HG03103 (cell line): ENCODE results near the gene PCDHGA8.
A peak's percentile ranks its signal among the peaks of the same experiment; 100 is the strongest.
"Not testable (repeated sequence)": the region's sequence is repeated elsewhere in the genome, so short reads cannot be mapped to it uniquely, and the experiment has no call there.

Experiments
- ATAC-seq: cut with Tn5 transposase; IDR thresholded peaks from one replicate; pipeline ENCODE4 v1.9.1; 2021; ENCODE audit warnings: low read depth; ENCODE audit not compliant: unreplicated experiment

PCDHGA8 gene

GRCh38 chr5:141399555-141400258, 7.3 kb downstream of the PCDHGA8 start:
- ATAC-seq = no peak

GRCh38 chr5:141402553-141403243, 10.3 kb downstream of the PCDHGA8 start, which contains the start of gene PCDHGA9:
Gene PCDHGA9, plus strand, starts transcription at chr5:141402778. Its CDS starts 175 bp downstream, at chr5:141402953.
- no peak for ATAC-seq

DNA sequence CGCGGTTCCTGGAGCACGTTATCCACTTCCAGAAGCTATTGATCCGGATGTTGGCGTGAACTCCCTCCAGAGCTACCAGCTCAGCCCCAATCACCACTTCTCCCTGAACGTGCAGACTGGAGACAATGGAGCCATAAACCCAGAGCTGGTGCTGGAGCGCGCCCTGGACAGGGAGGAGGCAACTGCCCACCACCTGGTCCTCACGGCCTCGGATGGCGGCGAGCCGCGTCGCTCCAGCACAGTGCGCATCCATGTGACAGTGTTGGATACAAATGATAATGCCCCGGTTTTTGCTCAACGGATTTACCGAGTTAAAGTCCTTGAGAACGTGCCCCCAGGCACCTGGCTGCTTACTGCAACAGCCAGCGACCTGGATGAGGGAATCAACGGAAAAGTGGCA, 11.0 kb downstream of the PCDHGA8 start:
- ATAC-seq = no peak

DNA sequence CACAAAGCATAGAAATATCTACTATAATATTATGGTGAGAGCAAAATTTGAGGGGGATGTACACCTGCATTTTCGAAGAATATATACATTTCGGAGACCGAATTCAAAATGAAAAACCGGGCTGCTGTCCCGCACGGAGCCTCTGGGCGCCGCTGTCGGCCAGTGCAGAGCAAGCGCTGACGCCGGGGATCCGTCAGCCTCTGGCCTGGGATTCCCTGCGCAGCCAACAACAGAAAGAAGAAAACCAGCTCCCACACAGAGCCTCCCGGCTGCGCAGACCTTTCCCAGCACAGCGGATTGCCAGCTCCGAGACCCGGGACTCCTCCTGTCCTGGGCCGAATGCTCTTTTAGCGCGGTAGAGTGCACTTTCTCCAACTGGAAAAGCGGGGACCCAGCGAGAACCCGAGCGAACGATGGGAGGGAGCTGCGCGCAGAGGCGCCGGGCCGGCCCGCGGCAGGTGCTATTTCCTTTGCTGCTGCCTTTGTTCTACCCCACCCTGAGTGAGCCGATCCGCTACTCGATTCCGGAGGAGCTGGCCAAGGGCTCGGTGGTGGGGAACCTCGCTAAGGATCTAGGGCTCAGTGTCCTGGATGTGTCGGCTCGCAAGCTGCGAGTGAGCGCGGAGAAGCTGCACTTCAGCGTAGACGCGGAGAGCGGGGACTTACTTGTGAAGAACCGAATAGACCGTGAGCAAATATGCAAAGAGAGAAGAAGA, 15.5 kb downstream of the PCDHGA8 start, which contains the start of gene PCDHGB6:
PCDHGB6 (plus strand) TSS at position 232 of the 716 bp plus-strand sequence; CDS start at position 414, 182 bp downstream.
- ATAC-seq = not testable (repeated sequence)

DNA sequence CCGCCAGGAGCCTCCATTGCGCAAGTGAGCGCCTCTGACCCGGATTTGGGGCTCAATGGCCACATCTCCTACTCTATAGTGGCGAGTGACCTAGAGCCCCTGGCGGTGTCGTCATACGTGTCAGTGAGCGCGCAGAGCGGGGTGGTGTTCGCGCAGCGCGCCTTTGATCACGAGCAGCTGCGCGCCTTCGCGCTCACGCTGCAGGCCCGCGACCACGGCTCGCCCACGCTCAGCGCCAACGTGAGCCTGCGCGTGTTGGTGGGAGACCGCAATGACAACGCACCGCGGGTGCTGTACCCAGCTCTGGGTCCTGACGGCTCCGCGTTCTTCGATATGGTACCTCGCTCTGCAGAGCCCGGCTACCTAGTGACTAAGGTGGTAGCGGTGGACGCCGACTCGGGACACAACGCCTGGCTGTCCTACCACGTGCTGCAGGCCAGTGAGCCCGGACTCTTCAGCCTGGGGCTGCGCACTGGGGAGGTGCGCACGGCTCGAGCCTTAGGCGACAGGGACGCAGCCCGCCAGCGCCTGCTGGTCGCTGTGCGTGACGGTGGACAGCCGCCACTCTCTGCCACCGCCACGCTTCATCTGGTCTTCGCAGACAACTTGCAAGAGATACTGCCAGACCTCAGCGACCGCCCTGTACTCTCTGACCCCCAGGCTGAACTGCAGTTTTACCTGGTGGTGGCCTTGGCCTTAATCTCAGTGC, 17.3 kb downstream of the PCDHGA8 start:
- no peak for ATAC-seq

DNA sequence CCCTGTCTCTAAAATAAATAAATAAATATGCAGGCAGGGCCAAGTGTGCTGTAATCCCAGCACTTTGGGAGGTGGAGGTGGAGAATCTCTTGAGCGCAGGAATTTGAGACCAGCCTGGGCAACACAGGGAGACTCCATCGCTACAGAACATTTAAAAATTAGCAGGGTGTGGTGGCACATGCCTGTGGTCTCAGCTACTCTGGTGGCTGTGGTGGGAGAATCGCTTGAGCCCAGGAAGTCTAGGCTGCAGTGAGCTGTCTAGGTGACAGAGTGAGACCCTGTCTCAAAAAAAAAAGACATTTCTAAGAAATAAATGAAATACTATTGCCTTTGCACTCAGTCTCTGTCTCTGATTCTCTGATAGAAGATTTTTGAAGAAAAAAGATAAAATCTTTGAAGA, 19.1 kb downstream of the PCDHGA8 start:
- ATAC-seq = no peak

DNA sequence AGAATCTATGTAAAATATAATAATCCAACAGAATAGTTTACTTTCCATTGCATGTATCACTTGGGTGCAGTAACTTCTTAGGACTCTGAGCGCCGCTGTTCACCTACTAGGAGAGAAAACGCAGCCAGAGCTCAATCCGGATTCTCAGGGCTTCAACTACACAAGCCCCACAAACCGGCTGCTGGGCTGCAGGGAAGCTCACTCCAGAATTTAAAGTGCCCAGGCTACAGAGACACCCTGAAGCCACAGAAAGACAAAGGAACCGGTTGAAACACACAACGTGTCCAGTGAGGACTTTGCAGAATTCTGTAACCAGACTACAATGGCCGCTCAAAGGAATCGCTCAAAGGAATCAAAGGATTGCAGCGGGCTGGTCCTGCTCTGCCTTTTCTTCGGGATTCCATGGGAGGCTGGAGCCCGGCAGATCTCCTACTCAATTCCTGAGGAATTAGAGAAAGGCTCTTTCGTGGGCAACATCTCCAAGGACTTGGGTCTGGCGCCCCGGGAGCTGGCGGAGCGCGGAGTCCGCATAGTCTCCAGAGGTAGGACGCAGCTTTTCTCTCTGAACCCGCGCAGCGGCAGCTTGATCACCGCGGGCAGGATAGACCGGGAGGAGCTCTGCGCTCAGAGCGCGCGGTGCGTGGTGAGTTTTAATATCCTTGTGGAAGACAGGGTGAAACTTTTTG, 20.6 kb downstream of the PCDHGA8 start, which contains the start of gene PCDHGA10:
PCDHGA10 (plus strand) TSS at position 134 of the 686 bp plus-strand sequence; CDS start at position 323, 189 bp downstream.
- ATAC-seq = peak; percentile 46

DNA sequence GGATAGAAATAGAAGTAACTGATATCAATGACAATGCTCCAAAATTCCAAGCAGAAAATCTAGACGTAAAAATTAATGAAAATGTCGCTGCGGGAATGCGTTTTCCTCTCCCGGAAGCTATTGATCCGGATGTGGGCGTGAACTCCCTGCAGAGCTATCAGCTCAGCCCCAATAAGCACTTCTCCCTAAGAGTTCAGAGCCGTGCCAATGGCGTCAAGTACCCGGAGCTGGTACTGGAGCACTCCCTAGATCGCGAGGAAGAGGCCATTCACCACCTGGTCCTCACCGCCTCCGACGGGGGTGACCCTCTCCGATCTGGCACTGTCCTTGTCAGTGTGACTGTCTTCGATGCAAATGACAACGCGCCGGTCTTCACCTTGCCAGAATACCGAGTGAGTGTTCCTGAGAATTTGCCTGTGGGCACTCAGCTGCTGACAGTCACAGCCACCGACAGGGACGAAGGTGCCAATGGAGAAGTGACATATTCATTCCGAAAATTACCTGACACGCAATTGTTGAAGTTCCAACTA, 21.2 kb downstream of the PCDHGA8 start:
- no peak for ATAC-seq

DNA sequence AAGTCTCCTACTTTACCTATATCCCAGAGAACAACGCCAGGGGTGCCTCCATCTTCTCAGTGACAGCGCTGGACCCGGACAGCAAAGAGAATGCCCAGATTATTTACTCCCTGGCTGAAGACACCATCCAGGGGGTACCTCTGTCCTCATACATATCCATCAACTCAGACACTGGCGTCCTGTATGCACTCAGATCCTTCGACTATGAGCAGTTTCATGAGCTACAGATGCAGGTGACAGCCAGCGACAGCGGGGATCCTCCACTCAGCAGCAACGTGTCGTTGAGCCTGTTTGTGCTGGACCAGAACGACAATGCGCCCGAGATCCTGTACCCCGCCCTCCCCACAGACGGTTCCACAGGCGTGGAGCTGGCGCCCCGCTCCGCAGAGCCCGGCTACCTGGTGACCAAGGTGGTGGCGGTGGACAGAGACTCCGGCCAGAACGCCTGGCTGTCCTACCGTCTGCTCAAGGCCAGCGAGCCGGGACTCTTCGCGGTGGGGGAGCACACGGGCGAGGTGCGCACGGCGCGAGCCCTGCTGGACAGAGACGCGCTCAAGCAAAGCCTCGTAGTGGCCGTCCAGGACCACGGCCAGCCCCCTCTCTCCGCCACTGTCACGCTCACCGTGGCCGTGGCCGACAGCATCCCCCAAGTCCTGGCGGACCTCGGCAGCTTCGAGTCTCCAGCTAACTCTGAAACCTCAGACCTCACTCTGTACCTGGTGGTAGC, 22.3 kb downstream of the PCDHGA8 start:
- not testable (repeated sequence) for ATAC-seq

- ATAC-seq = not testable (repeated sequence)
These were observed 22.8 kb downstream of the PCDHGA8 start for GRCh38 chr5:141415275-141415618.

DNA sequence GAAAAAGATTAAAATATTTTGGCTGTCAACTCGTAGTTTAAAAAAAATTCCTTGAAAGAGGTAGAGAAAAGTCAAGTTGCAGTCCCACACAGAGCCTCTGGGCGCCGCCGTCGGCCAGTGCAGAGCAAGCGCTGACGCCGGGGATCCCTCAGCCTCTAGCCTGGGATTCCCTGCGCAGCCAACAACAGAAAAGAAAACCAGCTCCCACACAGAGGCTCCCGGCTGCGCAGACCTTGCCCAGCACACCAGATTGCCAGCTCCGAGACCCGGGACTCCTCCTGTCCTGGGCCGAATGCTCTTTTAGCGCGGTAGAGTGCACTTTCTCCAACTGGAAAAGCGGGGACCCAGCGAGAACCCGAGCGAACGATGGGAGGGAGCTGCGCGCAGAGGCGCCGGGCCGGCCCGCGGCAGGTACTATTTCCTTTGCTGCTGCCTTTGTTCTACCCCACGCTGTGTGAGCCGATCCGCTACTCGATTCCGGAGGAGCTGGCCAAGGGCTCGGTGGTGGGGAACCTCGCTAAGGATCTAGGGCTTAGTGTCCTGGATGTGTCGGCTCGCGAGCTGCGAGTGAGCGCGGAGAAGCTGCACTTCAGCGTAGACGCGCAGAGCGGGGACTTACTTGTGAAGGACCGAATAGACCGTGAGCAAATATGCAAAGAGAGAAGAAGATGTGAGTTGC, 25.2 kb downstream of the PCDHGA8 start, which contains the start of gene PCDHGB7:
PCDHGB7 (plus strand) TSS at position 184 of the 679 bp plus-strand sequence; CDS start at position 367, 183 bp downstream.
- ATAC-seq = peak; percentile 80

DNA sequence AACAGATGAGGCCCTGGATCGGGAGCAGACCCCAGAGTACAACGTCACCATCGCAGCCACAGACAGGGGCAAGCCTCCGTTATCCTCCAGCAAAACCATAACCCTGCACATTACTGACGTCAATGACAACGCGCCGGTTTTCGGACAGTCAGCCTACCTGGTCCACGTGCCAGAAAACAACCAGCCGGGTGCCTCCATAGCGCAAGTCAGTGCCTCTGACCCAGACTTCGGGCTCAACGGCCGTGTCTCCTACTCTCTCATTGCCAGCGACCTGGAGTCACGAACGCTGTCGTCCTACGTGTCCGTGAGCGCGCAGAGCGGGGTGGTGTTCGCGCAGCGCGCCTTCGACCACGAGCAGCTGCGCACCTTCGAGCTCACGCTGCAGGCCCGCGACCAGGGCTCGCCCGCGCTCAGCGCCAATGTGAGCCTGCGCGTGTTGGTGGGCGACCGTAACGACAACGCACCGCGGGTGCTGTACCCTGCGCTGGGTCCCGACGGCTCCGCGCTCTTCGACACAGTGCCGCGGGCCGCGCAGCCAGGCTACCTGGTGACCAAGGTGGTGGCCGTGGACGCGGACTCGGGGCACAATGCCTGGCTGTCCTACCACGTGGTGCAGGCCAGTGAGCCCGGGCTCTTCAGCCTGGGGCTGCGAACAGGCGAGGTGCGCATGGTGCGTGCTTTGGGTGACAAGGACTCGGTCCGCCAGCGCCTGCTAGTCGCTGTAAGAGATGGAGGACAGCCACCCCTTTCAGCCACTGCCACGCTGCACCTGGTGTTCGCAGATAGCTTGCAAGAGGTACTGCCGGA, 26.8 kb downstream of the PCDHGA8 start:
- no peak for ATAC-seq

- ATAC-seq = peak; percentile 42
These were observed 28.5 kb downstream of the PCDHGA8 start, which contains the start of gene PCDHGA11 for GRCh38 chr5:141420855-141421488. Gene PCDHGA11, plus strand, starts transcription at chr5:141421051. Its CDS starts 177 bp downstream, at chr5:141421228.

- no peak for ATAC-seq
These were observed 29.0 kb downstream of the PCDHGA8 start for GRCh38 chr5:141421489-141421855.

- ATAC-seq = no peak
These were observed 30.4 kb downstream of the PCDHGA8 start for GRCh38 chr5:141422742-141423291.

- ATAC-seq = no peak
These were observed 35.5 kb downstream of the PCDHGA8 start for GRCh38 chr5:141427783-141428426.
